Measurements from ENCODE around the gene KCTD10.

Gene KCTD10

DNA sequence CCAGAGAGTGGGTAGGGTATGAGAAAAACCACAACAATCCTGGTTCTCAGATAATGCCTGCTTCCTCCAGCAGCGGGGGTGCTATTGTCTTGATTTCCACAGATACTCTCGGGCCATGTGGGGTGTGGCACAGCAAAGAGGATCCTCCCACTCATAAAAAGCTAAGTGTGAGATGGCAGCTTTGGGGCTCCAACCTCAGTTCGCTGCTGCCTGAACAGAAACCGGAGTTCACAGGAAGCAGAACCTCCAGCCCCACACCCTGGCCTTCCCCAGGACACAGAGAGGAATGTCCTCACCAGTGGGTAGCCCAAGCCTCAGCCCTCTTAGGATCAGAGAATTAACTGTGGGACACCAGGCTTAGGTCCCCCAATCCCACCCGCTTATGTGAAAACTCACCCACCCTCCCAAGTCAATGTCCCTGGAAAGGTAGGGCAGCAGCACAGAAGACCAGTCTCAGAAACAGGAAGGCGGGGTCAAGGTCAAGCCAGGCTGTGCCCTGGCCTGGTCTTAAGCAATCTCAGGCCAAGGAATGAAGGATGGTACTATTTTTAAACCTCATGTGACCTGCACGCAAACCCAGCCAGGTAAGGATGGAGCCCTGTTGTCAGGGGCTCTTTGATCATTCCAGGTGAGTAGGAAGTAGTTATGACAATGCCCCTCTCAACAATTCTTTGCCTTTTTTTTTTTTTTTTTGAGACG lies 9.0 kb downstream of the KCTD10 start:
- FAIRE-seq: no peak

DNA sequence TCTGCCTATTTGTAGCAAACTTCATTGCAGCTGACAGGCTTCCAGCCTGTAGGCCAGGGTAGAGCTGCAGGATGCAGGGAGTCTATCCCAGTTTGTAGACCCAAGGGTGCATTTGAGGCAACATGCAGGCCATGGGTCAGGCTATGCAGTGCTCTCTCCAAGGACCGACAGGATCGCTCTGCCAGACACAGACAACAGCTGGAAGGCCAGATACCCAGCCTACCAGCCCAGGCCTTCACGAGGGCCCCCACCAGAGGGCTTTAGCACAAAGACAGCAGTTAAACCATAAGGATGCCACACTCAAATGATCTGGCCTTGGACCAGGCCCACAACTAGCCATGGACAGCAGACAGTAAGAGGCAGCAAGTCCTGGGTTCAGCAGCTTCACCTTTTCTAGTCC lies 10.3 kb downstream of the KCTD10 start:
- no peak for FAIRE-seq

DNA sequence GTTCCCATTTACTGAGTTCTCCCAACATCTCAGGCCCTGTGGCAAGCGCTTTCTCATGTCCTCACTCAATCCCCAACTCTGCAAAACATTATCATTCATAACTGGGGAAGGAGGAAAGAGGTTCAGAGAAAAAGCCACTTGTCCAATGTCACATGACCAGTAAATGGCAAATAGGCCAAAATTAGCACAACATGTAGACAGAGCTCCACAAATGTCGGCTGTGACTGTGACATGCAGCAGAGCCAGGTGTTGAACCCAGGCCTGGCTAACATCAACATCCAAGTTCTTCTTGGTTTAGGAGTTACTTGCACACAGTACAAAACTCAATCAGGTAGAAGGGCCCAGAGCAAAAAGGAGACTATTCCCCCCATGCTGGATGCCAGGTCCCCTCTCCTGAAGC lies 10.8 kb downstream of the KCTD10 start:
- FAIRE-seq: no peak

DNA sequence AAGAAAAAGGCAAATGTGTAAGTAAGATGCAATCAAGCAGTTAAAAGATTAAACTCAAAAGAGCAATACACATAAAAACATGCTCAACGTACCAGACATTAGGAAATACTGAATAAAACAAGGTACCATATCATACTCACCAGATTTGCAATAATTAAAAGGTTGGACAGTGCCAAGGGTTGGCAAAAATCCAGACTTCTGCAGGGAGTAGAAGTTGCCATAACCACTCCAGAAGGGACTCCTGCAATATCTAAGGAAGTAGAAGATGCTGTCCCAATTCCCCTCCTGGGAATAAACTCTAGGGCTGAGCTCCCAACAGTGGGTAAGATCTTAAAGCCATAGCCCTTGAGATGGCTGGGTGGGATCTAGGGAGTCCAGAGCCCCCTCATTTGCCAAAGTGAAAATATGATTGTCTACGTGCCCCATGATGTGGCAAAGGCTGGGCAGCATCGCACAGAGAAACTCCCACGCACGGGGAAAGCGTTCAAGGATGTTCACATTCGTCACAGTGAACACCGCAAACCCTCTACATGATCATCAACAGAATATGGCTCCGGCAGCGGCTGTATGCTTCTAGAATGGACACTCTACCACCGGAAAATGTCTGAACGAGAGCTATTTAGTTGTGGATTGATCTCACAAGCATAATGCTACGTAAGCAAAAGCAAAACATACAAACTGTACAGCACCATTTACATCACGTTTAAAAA lies 12.3 kb downstream of the KCTD10 start:
- no peak for FAIRE-seq

DNA sequence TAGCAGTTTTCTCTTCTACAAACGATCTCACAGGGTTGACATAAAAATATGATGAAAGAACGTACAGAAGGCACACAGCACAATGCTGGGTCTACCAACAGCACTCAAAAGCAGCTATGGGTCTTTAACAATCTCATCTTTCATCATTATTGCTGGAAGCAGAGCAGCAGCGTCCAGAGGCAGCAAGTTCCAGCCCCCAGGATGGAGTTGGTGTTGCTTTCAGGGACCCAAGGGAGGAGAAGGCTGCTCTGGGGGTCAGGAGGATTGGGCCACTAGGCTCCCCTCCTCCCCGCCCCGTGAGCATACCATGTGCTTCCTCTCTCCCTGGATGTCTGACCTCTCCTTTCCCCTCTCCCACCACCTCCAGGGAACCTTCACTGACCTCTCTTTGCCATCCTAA lies 13.3 kb downstream of the KCTD10 start:
- FAIRE-seq: no peak

DNA sequence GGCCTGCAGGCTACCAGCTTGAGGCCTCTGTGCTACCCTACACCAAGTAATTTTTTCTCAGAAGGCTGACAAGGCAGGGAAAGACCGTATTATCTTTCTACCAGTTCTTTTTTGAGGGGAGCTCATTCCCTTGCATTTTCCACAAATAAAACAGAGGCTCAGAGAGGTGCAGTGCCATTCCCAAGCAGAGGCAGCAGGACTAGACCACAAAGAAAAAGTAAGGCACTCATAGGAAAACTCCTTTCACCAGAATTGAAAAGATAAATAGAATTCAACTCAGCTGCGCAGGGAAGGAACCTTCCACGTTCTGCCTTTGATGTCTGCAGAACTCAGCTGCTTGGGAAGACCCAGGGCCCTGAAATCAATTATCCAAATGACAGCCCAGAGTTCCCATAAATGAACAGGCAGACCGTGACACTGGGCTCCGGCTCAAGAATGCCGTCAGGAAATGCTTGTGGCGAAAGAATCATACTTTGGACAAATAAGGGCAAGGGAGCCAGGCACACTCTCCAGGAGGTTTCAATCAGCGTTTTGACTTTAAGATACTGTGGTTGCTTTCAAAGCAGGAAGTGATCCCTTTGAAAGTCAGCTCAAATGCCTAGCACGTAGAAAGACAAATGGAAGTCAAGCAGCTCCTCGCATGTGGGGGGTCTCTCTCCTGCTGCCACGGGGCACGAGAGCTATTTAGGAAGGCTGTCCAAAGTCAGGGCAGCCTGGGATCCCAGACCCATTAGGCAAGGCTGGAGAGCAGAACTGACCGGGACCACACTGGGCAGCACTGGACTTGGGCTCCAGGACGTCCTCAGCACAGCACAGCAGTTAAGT lies 14.0 kb downstream of the KCTD10 start:
- no peak for FAIRE-seq

DNA sequence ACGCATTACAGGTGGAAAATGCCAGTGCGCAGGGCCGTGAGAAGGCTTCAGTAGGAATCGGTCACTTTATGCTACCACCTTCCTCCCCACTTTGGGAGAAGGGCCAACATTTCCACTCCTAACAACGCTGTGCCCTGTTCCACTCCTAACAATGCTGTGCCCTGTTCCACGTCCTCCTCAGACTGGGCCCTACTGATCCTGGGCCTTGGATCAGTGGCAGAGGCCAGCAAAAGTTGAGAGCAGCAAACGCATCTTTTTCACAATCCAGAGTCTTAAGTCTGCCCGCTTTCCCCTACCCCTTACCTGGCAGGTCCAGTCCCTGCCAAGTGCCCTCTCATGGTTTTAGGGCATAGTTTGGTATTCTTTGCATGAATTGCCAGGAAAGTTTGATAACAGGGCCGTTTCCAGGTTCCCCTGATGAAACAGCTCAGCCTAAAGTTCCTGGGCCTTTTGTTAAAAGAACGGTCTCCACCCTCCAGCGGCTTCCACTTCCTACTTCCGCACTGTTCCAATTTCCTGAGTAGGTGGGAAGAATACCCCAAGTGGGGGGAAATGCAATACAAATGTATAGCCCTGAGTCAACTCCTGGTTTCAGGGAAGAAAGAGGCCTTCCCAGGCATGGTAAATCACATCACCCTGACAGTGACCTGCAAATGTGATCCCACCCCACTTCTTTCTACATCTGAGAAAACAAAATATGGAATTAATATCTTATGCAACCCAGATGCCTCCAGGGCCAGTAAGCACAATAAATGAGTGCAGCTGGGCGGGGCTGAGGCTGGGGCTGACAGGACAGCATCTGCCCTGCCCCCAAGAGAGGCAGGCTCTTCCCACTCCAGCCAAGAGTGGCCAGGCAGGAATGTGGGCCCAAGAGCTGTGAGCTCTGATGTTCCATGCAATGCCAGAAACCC lies 15.0 kb downstream of the KCTD10 start:
- no peak for FAIRE-seq

DNA sequence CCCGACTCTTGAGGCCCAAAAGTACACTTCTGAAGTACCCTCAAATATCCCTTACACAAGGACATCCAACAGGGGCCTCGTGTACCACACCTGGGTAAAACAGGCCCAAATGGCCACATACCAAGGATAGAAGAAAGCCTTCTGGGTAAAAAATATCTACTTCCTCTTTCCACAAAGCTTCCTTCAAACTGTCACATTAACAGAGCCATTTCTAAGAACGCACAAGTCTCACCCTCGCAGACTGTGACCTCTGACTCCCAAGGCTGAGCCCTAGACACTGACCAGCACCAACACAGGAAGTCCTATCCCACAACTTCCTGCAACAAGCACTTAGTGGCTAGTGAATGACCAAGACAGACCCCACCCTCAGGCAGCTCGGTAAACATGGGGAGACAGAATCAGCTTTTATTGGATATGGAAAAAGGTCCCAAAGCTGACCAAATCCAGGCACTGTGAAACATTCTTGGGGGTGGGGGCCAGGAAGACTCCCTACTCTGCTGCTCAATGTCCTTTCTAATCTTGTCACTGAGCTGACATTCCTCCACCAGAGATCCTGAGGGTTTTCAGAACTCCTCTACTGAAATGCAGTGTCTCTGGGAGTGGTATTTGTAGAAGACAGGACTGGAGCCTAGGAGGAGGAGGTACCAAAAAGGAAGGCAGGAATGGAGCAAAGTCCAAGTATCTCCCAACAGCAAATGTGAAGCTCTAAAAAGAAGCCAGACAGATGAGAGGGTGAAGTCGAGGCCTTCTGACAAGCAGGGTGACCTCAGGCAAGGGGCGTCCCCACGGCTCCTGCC lies 15.9 kb downstream of the KCTD10 start:
- FAIRE-seq: no peak

DNA sequence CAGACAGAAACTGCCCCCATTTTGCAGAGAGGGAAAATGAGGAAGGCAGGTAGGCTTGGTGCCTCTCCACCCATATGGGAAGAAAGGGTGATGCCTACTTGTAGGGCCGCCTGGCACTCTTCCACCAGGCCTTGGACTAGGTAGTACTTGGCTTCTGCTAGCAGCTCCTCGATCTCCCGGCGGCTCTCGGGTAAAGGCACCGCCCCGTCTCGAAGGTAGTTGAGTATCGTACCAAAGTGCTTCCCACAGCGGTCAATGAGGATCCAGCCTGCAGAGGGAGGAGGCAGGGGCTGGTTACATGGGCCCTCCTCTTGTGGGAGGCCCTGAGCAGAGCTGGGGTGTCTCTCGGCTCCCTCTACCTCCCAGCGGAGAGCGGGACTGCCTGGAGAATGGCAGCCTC lies 16.6 kb downstream of the KCTD10 start:
- FAIRE-seq: no peak

DNA sequence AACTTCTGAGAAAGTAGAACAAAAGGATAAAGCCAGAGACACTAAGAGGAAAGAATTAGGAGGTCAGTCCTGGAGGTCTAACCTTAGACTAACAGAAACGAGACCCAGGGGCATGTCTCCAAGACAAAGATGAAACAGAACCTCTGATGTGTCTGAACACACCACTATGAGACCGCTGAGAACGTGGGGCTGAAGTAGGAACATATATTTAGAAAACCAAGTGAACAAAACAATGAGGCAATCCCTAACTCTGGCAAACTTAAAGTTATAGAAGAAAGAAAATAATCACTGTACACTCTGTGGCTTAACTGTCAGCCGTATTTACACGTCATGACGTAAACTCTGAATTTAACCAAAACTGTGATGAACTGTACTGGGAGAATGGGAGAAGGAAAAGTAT lies 17.9 kb downstream of the KCTD10 start:
- FAIRE-seq: no peak

DNA sequence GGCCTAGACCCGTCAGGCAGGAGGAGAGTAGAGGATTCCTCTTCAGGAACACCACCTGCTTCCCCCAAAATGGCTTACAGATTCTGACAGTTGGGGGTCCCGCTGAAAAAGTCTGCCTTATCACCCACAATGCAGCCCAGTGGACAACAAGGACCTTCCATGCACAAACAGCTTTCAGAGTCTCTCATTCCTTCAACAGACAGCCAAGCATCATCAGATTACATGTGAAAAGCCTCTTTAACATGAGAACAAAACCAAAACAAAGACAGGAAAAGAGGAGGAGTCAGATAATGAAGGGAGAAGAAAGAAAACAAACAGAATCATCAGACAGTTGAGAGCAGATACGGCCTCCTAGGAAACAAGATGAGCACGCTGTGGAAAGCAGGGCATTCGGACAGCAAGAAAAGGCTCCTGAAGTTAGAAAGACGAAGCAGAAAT lies 18.3 kb downstream of the KCTD10 start:
- FAIRE-seq: no peak

DNA sequence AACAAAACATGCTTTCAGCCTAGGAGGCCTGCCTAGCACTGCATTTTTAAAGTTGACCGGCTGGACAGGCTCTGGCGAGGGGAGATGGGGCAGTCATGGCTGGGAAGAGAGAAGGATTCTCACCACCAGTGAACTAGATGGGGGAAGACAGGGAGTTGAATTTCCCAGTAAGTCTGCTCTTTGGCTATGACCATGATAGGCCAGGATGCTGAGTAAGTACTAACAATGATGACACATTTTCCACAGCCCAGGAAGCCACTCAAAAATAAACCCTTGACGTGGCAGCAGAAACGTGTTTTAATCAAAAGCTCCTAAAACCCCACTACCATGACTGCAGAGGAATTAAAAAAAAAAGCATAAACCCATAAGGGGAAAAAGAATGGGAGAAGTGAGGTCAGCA lies 19.0 kb downstream of the KCTD10 start:
- FAIRE-seq: no peak

DNA sequence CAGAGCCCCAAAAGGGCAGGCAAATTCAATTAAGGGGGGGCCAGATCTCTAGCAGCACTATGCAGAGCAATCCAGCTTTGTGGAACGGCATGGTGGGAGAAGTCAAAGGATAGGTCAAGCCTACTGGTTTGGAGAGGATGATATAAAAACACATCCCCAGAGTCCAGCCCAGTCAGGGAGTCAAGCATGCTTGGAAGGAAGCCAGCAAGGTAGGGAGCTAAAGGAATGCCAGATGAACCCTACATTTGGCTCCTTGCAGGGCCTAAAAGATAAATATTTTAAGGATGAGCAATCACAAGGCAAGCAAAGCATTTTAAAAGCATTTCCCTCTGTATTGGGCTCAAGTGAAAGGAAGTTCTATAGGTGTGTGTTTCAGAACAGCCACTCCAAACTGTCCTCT lies 21.4 kb downstream of the KCTD10 start:
- no peak for FAIRE-seq

DNA sequence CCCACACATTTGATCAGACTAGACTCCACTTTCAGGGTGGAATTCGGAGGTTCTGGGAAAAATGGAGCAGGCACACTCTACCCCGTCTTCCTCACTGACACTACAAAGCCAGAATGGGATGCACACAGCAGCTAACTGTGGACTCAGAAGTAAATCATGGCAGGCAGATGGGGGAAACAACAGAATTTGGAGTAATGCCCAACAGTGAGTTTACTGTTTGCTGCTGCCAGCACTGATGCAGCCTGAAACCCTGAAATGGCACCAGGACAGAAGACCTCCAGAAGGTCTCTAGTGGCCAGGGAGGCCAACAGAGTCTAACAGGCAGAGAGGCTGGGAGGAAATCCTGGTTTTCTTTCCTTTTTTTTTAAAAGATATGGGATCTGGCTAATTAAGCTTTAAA lies 24.6 kb downstream of the KCTD10 start:
- no peak for FAIRE-seq

DNA sequence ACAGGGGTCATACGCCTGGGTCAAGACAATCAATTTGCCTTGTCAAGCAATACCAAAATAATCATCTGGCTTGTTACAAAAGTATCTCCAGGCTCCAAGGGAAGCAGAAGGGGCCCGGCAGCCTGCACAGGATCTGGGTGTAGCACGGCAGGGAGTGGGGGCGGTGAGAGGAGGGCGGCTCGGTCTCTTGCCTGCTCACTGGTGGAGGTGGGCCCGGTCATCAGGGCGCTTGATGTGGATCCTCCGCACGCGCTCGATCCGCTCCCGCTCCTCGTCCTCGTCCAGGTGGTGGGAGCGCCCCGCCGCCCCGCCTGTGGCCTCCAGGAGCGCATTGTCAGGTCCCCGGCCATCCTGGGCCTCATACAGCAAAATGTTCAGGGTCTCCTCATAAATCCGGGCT lies 25.7 kb downstream of the KCTD10 start:
- FAIRE-seq: no peak

DNA sequence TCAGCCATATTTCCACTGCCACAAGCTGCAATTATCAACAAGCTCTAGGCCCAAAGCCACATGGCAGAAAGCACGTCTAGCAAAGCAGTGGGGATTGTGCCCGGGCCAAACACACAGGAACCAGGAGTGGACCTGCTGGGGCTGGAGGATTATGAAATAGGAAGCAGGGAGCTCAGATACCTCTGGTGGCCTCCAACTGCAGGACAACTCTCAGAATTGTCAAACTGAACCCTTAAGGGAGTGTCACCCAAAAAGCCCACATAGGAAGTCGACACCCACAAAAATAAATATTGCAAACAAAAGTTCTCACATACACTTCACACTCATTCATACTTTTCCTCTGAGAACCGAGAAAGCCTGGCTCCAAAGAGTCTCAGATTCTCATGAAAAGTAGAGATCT lies 26.1 kb downstream of the KCTD10 start:
- no peak for FAIRE-seq

DNA sequence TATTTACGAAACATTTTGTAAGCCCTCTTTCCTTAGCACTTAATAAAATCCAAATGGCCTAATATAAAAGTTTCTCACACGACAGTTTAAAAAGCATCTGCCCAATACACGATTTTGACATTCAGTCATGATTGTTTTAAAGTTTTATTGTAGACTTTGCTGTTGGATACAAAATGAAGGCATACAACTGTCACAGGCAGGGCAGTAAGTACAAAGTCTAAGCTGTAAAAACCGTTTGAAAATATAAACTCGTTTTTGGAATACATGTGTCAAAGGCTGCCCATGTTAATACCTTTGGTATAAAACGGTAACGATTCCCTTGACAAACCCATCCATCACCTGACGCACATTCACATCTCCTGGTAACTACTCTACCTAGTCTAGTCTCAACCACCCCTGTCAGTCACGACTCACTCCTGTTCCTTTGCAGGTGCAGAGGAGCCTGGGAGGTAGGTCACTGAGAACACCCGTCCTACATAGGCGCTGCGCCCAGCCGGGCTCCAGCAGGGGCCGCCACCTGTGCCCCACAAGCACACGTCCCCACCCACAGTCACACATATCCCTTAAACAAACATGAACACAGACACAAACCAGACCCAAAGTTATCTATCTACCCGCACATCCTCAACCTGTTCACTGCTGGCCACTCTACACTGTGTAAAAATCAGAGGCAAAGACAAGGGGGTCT lies 27.1 kb downstream of the KCTD10 start:
- no peak for FAIRE-seq

DNA sequence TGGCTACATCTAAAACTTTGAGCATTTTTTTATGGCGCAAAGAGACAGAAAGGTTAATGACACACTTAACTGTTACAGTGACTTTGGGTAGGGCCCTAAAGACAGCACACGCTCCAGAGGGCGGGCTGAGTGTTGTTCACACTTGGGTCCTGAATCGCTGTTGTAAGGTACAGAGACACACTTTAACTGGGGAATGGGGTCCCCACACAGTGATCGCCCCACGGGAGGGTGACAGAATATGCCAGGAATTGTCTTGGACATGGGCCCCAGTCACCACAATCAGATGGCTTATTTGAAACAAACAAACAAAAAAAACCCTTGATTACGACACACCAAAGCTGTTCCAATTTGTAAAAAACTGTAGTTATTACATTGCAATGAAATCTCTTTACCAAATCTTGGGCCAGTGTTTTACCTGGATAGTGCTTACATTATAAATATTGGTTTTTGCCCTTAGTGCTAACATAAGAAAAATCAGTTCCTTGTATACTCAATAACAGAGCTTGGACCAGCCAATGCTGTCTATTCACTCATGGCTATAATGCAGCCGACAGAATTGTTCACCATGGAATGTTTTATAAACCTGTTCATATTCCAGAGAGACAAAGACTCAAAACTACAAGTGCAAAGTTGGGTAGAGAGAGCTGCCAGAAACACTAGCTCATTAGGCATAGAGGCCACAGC lies 28.3 kb downstream of the KCTD10 start:
- no peak for FAIRE-seq

DNA sequence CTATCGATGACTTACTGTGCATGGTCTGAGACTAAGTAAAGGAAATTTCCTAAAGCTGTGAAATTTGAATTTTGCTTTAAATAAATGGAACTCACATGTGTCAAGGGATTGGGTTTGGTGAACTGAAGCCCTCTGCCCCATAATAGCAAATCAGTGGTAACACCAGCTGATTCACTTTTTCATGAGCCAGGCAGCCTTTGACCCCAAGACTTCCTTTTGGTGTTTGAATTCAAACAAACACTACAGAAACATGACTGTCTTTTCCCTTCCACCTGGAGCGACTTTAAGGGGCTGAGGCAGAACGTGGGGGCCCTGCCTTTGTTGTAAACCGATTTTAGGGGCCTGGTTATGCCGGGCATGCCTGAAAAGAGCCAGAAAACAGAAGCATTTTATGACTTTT lies 28.8 kb downstream of the KCTD10 start:
- no peak for FAIRE-seq

DNA sequence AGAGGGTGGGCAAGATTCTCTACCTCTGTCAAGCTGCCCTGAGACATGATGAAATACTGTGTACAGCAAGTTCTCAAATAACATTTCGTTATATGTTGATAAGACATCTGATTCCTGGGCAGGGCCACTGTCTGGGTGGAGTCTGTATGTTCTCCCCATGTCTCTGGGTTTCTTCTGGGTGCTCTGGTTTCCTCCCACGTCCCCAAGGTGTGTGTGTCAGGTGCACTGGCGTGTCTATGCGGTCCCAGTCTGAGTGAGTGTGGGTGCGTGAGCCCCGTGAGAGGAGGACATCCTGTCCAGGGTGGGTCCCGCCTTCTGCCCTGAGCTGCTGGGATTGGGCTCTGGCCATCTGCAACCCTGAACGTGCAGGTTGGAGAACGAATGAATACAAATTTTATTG lies 29.6 kb downstream of the KCTD10 start:
- FAIRE-seq: no peak

DNA sequence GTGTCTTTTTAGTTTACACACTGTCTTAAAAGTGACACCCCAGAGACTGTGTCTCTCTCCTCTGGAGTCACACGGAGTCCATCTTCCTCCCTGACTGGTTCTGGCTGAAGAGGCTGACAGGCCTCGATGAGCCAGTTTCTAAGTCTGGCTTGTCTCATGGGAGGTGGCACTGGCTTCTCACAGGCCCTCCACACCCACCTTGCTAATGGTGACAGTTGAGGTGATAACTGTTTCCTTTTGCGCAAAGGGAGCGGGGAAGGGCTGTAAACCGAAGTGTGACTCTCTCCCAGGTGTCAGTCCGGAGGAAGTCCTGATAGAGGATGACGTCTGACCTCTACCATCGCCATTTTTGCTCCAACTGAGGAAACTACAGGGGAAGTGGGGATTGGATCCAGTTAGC lies 30.2 kb downstream of the KCTD10 start:
- FAIRE-seq: no peak

All from TTC549 (cell line).